HG03571 (cell line): ENCODE measurements around the gene PTPRN2.

ENCODE experiments used
- ATAC-seq: cut with Tn5 transposase; IDR thresholded peaks from one replicate; pipeline ENCODE4 v1.9.1; 2021; ENCODE audit not compliant: unreplicated experiment

The PTPRN2 gene

GRCh38 chr7:157817944-157818700 is 769.5 kb downstream of the PTPRN2 start:
- no peak for ATAC-seq

DNA sequence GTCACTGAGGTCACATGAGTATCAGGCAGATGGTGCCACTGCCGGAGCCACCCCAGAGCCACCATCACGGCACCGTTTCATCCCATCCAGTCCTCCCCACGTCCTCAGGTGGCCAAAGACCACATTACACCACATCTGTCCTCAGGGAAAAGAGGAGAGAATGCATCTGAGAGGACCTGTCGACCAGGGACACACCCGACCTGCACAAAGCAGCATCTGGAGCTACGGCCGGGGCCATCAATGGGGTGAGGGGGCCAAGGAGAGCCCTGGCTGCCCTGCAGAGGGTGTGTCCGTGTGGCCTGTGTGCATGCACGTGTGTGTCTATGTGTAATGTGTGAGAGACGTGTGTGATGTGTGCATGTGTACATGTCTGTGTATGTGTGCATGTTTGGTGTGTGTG is 770.2 kb downstream of the PTPRN2 start:
- ATAC-seq = no peak

- no peak for ATAC-seq
These were observed 770.9 kb downstream of the PTPRN2 start for GRCh38 chr7:157816526-157817250.

DNA sequence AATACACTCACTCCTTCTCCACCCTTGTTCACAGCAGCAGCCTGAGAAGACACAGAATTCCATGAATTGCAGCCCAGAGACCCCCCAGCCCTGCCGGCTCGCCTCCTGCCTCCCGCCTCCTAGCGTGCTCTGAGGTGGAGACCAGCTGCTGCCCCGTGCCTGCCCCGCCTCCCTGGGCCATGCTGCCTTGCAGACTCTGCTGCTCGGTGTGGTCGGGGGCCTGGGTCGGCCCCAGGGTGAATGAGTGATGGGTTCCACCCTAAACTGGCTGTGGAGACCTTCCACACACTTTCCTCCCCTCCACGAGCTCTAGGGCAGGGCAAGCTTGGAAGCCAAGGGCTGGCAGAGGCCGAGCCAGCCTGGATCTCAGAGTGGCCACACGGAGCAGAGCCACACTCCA is 771.5 kb downstream of the PTPRN2 start:
- ATAC-seq = no peak

GRCh38 chr7:157815706-157816022 is 772.0 kb downstream of the PTPRN2 start:
- no peak for ATAC-seq

DNA sequence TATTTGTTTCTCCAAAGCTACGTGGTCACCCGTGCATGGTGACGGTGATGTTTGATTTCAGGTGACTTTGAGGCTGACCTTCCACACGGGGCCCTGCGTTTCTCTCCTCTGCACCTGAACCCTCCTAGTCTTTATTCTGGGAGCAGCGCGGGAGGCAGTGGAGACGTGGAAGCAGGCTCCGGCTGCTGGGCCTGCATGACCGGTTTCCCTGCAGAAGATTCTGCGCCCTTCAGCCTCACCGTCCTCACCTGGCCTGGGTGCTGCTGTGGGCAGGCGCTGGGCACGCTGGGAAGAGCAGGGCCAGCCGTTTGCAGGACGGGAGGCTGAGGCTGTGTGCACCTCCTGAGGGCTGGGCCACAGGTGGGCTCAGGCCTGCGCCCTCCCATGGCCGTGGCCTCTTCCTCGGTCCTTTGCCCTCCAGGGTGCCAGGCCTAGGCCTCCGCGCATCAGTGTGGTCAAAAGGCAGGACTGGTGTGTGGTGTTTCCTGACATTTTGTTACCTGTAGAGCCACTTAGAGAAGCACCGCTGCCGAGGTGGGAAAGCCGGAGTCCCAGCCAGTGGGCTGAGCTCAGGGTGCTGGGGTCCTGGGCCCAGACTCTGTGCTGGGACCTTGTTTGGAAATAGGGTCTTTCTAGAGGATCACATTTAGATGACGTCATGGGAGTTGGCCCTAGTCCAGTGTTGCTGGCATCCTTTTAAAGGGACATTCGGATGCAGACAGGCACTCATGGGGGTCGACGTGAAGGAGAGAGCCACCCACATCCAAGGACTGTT is 772.5 kb downstream of the PTPRN2 start:
- no peak for ATAC-seq

DNA sequence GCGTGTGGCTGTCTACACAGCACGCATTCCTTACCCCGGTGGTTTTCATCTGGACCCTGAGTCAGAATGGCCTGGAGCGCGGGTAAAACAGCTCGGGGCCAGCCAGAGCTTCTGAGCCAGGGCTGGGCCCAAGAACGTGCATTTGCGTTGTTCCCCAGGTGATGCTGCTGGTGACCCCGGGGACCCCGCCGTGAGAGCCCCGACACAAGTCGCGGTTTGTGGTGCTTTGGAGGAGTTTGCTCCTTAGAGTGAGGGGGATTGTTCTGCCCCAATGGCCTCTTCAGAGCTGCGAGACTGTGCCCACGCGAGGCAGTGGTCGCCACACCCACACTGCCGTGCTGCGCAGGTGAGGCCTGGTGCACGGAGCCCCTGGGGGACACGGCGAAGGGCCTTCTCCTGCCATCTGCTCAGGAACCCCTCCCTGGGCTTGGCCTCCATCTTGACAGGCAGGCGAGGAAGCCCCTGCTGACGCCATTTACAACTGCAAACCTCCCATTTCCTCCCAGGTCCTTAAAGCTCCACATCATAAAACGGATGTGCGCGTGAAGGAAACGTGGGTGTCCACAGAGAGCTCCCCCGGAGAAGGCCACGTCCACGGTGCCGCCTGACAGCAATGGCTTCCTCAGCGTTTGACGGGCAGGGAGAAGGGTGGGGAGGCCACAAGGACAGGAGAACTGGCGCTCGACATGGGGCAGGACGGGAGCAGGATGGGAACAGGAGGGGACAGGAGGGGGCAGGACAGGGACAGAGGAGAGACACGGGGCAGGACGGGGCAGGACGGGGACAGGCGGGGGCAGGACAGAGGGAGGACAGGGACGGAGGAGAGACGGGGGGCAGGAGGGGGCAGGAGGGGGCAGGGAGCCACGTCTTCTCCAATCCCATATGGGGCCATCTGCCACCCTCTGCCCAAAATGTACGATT is 773.6 kb downstream of the PTPRN2 start:
- ATAC-seq = no peak

GRCh38 chr7:157813053-157813452 is 774.6 kb downstream of the PTPRN2 start:
- no peak for ATAC-seq

DNA sequence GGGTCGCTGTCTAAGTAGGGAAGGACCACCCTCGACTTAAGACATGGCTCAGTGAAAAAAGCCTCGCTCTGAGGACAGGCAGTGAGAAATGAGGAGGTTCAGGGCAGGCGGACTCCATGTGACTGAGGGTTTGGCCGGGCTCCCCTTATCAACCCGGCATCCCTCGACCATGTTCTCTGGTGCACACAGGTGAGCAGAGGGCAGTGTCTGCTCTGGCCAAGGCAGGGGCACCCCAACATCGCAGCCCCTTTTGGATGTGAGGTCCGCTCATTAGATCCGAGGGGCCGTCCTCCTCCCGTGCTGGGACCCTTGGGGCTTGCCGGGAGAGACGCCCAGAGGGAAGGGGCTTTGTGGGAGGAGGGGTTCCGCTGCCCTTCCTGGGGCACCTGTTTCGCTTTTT is 775.7 kb downstream of the PTPRN2 start:
- ATAC-seq = no peak

DNA sequence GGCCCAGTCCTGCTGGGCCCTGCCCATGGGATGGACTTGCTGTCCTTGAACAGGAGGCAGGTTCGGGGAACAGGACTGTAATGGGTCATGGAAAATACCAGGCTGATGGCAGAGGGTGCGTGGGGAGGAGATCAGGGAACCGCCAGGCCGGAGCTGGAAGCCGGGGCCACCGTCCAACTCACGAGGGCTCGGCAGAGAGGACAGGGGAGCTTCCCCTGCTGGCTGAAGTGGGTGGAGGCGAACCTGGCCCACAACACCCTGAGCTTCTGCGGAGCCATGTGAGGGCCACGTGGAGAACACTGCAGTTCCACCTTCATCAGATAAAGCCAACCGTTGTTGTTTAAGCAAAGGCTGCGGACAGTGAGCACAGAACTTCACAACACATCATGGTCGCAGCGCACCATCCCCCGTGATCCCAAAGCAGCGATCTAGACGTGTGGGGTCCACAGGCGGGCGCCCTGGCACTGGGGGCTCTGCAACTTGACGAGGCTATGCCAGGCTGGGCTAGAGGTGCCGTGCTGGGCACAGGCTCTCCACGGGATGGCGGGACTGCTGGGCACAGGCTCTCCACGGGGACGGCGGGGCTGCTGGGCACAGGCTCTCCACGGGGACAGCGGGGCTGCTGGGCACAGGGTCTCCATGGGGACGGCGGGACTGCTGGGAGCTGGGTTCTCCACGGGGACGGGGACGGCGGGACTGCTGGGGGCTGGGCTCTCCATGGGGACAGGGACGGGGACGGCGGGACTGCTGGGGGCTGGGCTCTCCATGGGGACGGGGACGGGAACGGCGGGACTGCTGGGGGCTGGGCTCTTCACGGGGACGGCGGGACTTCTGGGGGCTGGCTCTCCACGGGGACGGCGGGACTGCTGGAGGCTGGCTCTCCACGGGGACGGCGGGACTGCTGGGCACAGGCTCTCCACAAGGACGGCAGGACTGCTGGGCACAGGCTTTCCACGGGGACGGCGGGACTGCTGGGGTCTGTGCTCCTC is 777.5 kb downstream of the PTPRN2 start:
- ATAC-seq = no peak

DNA sequence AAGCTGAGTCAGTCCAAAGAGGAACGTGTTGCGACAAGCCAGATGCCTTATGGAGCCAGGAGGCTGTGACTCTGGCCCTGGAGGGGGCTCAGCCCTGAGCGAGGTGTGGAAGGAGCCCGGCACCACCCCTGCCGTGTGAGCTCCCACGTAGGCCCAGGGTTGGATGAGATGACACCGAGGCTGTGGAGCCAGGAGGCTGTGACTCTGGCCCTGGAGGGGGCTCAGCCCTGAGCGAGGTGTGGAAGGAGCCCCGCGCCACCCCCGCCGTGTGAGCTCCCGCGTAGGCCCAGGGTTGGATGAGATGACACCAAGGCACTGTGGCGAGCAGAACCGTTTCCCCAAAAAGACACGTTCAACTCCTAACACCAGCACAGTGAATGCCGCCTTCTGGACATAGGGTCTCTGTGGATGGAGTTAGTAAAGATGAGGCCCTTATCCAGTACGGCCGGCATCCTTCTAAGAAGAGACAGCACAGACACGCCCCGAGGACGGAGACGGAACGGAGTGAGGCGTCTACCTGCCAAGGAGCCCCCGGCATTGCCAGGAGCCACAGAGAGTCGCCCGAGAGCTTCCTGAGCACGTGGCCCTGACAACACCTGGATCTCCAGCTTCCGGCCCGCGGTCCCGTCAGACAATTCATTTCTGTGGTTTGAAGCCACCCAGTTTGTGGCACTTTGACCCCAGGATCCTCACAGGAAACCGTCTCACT is 778.3 kb downstream of the PTPRN2 start:
- ATAC-seq = no peak

DNA sequence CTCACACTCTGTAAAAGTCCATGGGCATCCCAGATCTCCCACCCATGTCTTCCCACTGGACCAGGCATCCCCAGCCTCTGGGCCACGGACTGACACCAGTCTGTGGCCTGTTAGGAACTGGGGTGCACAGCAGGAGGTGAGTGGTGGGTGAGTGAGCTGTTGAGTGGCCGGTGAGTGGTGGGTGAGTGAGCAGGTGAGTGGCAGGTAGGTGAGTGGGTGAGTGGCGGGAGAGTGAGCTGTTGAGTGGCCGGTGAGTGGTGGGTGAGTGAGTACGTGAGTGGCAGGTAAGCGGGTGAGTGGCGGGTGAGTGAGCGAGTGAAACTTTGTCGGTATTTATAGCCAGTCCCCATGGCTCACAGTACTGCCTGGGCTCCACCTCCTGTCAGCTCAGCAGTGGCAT is 779.6 kb downstream of the PTPRN2 start:
- ATAC-seq = no peak

DNA sequence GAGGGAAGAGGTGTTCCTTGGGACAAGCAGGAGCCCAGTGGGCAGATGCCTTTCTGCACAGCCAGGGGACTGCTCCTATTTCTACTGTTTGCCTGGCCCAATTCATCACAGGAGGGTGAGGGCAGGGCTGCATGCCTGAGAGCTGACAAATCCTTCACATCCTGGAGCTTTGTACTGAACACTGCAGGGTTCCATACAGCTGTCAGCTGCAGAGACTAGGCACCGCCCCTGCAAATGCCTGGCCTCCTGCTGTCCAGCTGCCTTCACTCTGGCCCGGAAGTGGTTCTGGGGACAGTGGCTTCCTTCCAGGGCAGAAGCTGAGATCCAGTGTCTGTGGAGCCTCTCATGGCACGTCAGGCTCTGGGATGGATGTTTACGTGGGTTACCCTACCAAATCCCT is 780.1 kb downstream of the PTPRN2 start:
- no peak for ATAC-seq

- ATAC-seq = no peak
These were observed 780.9 kb downstream of the PTPRN2 start for GRCh38 chr7:157806711-157807110.

DNA sequence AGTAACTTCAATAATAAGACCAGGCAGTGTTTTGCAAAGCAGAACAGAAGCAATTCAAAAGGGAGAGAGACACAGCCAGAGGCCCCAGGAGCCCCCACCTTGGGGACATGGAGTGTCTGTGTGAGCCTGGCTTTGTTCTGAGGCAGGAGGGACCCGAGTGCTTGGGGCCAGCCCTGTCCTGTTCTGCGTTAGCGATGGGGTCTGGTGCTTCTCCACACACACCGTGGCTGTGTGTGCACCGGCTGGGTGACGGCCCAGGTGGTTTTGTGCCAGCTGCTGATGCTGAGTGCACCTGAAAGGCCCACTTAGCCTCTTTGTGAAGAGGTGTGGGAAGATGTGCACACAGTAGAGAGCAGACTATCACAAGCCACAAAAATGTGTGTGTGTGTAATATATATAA is 781.9 kb downstream of the PTPRN2 start:
- no peak for ATAC-seq

DNA sequence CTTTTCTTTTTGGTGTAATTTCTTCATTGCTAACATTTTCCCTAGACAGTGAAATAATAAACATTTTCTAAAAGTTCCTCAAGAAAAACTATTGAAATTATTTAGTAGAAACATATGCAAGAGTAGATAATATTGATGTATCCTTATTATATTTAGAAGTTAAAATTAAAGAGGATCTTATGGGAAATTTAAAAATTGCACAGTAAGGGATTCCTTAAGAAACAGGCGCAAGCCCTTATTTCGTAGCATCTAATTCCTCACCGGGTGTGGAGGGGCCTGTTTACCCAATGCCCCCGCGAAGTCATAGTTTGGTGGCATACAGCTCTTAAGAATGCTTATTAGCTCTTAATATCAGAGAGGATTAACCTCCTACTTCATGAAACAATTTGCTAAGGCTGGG is 783.7 kb downstream of the PTPRN2 start:
- ATAC-seq = no peak

DNA sequence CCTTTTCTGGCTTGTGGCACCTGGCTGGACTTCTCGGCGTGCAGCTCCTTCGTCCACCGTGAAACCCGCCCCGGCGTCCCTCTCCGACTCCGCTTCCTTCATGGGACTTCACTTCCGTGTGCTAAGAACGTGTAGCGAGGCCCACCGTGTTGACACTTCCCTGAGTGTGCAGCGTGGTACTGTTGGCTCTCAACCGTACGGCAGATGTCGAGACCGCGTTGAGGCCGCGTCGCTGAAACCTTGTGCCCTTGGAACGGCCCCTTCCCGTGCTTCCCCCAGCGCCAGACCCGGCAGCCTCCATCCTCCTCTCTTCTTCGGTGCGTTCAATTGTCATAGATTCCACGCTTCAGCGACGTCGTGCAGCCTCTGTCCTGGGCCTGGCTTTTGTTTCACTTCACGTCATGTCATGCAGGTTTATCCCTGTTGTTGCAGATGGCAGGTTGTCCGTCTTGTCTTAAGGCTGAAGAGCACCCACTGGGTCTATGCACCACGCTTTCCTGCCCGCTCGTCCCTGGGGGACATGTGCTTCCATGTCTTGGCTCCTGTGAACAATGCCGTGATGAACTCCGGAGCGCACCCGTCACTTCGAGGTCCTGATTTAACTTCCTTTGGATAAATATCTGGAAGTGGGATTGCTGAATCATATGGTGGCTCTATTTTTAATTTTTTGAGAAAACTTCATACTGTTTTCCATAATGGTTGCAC is 785.5 kb downstream of the PTPRN2 start:
- ATAC-seq = no peak

- ATAC-seq = no peak
These were observed 786.5 kb downstream of the PTPRN2 start for GRCh38 chr7:157801113-157801512.

- no peak for ATAC-seq
These were observed 787.3 kb downstream of the PTPRN2 start for GRCh38 chr7:157800281-157800680.
